NK-92 (cell line): ENCODE measurements around the gene FGF7.
"Not testable (repeated sequence)": the region's sequence is repeated elsewhere in the genome, so short reads cannot be mapped to it uniquely, and the experiment has no call there.

Experiments used
- DNase-seq: peaks from one replicate; lab custom pipeline; 2025; ENCODE audit not compliant: unreplicated experiment; lab: John Stamatoyannopoulos, UW

Gene FGF7

DNA sequence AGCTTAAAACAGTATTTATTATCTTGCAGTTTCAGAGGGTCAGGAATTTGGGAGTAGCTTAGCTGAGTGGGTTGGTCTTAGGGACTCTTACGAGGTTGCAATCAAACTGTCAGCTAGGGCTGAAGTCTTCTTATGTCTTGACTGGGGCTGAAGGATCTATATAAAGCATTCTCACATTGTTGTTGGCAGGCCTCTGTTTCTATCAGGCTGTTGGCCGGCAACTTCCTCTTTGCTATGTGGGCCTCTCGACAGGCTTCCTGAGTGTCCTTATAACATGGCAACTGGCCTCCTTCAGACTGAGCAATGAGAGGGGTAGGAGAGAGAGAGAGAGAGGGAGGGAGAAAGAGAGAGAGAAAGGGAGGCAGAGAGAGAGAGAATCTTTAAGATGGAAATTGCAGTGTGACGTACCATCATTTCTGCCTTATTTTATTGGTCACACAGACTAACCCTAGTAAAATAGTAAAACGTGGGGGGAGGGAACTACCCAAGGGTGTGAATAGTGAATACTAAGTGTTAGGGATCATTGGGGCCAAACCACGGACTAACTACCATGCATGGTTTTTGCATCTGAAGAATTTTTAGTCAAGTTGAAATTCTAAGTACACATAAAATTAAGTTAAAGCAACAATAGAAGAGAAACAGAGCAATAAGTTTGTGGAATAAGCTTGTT lies 16.1 kb downstream of the FGF7 start:
- no peak for DNase-seq

DNA sequence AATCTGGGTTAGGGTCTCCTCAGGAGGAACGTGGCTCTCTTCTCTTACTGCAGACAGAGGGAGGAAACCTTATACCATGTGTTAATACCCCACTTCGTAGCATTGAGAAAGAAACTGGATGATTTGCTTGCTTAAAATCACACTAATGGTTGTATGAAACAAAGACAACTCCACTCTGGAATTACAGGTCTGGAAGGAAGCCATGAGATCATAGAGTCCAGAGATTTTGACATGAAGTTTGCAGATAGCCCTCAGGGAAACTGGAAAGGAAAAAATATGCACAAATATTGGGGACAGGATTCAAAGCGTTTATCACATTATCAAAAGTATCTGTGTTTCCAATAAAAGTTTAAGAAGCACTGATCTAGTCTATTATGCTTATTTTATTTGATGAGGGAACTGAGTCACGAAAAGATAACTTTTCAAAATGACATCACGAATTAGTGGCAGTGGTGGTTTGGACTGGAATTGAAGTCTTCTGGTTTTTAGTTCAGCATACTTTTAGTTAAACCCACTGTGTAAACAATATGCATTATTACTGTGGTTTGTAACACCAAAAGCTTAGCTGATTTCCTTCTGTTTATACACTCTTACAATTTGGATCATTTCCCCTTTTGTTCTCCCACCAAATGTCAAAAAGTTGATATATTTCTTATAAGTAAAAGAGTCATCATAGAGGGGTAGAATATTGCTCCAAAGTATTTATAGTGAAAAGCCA lies 16.8 kb downstream of the FGF7 start:
- DNase-seq: no peak

DNA sequence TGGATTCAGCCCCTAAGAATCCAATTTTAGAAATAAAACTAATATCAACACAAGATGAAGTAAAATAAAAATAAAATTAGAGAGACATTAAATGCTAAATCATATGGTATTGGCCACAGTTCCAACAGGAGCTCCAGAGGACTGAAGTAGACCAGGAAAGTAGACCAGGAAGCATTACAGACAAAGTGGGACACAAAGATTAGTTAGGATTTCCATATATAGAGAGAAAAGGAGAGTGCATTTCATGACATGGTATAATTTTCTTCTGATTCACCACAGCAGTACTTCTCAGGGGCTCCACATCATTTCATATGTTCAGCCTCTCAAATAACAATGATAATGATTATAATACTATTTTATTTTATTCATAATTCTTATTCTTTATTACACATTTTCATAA lies 18.3 kb downstream of the FGF7 start:
- DNase-seq: no peak

DNA sequence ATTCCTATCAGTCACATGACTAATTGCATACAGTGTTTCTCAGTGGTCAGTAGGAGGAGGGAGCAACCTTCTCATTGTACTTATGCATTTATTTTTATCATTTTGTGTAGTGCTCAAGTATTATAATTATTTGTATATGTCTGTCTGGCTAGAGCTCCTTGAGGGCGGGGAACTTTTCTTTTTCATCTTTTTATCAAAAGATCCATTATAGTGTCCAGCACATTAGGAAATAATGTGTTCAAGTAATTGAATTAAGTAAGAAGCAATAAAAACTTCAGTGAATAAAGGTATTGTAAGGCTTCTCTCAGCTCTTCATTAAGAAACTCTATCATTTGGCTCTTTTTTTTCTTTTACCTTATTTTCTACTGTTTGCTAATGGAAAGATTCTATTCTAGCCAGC lies 18.8 kb downstream of the FGF7 start:
- no peak for DNase-seq

DNA sequence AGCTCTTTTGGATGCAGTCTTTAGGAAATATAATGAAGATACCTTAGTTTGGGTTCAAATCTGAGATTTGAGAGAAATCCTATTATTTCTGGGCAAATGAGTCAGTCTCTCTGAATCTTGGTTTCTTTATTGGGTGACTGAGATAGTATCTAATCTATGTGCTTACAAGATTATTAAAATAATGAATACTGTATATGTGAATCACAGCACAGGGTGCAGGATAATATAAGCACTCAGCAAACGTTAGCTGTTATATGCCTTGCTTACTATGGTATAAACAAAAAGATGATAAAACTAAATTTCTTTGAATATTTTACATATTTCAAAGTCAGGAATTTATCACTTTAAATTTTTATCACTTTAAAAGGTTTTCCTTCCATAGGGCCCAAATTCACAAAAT lies 29.6 kb downstream of the FGF7 start:
- no peak for DNase-seq

DNA sequence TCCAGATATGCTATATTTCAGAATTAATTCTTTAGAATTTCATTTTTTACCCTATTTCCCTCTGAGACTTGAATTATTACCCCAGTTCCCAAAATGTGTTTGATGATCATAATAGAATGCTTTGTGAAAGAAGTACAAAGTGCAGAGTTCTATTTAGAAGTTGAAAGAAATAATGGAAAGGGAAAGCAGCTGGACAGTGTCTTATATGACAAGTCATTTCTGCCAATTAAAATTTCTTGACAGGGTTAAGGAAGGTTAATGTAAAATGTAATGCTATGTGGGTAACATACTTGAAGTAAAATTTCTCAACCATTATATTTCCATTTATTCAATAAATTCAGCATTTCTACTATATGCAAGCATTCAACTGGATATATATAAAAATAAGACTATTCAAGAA lies 33.1 kb downstream of the FGF7 start:
- DNase-seq: no peak

DNA sequence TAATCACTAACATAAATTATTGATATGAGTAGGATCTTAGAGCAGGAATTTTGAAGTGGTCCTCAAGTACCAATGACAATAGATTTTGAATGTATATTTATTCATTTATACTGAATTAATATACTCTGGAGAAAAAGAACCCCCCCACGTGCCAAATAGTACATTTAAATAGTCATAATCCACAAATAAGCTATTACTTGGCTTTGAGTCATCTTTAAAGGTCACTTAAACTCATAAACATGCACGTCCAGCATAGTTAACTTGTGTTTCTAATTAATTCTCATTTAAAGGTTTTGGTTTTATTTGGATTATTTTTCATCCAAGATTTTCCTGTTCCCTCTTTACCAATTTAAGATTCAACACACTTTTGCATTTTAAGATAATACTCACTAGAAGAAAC lies 35.1 kb downstream of the FGF7 start:
- no peak for DNase-seq

DNA sequence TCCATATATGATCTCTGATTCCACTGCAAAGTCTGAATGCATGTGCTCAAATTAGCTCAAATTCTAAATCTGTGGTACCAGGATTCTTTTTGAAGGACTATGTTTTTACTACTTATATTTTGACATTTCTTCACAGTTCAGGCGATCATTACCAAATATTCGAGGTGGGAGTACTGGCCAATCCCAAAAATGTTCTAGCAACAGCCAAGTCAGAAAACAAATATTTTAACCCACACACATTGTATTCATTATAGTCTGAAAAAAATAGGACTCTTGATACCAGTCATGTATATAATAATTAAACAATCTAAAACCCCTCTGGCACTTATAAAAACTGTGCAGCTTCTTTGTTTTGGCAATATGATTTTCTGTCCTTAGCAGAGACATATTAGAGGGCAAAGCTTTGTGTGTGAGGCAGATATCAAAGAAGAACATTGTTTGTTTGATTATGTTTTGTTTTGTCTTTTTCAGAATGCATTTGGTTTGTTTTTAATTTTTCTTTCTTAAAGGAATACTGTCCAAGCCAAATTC lies 37.4 kb downstream of the FGF7 start:
- DNase-seq: no peak

DNA sequence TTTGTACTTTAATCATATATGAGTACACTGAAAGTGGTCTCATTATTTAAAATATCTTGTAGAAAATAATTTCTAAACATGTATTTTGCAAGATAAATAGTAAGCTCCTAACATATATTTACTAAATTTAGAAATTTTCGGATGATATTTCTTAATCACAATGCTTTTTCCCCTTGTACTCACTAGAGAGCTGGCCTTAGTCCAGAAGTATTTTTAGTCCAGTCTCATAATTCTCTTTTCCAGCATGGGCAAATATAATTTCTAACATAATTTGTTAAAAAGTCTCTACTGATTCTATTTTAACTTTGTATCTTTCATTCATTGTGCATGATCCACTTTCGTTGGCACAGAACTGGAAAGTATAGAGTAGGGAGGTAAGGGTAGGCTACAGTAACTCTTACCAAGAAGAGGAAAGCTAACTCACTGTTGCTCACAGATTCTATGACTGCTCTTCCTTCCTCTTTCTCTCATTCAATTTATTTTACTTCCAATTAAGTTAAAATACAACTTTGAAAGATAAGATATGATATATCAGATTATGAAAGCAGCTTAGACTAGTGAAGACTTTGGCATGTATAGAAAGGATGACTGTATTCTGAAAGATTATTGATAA lies 39.3 kb downstream of the FGF7 start:
- no peak for DNase-seq

DNA sequence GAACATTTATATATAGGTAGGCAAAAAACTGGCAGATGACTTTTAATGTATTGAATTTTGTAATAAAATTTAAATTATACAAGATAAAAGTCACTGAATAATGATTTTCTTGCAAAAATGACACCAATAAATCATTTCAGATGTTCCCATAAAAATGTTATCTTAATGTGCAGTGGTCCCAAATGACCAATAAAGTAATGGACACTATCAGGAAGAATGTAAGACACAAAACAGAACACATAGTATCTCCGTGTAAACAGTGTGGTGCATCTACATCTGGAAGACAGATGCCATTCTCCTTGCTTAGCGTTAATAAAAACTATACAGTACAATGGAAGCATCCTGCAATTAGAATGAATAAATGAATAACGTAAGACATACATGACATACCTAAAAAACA lies 41.5 kb downstream of the FGF7 start:
- no peak for DNase-seq

DNA sequence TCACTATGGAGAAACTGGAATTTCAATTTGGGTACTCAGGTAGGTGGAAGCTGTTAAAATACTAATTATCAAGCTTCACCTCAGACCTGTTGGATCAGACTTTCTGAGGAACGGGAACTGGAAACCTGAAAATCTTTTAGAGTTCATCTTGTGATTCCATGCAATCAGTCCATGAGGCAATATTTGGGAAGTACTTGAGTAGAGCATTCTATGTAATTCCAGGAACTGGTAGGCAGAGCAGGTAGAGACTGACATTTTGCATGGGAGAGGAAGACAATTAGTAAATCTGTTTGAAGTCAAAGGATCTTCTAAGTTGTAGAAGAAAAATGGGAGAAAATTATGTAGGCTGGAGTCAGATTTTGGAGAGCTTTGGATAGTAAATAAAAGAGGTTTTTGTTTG lies 43.1 kb downstream of the FGF7 start:
- no peak for DNase-seq

DNA sequence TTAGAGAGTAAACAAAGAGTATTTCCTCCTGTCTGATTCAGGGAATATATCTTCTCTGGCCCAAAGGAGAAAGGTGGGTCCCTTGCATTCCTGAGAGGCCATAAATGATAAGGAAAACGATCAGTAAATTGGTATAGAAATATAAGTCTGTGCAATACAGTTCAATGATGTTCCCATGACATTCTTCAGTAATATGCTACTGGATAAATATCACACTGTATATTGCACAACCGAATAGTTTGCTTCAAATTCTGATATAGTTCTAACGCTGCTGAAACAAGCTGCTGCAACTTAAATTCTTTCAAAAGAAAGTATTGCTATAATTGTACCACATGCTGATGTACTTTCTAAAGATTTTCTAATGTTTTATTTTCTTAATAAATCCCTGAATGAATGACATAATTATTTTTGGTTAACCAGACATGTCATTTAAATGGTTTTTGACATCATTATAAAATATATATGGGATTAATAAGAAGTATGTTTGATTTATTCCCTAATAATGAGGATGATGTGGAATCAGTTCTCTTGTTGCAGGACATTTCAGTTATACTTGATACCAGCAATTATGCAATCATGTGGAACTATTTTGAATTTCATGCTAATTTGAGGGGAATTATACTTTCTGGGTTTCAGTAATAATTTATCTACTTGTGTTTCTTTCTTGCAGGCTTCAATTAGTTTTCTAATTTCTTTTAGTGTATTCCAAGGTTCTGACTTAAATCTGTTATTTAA lies 44.9 kb downstream of the FGF7 start:
- DNase-seq: no peak

DNA sequence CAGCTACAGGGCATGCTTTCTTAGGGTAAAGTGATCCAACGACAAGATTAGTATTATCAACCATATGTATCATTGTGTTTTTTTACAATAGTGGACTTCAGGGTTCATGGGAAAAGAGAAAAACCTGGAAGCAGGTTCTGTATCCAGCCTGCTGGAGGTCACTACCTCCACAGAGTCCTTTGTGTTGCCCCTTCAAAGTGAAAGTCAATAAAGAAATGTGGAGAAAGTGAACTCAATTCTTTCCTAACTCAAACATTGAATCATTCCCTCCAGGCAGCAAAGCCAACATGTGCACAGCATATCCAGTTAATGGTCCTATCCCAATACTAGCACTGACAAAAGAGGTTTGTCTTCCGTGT lies 45.4 kb downstream of the FGF7 start:
- no peak for DNase-seq

DNA sequence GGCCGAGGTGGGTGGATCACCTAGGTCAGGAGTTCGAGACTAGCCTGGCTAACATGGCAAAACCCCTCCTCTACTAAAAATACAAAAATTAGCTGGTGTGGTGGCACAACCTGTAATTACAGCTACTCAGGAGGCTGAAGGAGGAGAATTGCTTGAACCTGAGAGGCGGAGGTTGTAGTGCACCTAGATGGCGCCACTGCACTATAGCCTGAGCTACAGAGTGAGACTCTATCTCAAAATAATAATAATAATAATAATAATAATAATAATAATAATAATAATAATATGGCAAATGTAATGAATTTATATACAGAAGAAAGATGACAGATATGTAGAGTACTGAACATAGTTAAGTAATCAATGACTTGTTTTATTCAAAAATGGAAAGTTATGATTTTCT lies 48.2 kb downstream of the FGF7 start:
- DNase-seq: not testable (repeated sequence)

DNA sequence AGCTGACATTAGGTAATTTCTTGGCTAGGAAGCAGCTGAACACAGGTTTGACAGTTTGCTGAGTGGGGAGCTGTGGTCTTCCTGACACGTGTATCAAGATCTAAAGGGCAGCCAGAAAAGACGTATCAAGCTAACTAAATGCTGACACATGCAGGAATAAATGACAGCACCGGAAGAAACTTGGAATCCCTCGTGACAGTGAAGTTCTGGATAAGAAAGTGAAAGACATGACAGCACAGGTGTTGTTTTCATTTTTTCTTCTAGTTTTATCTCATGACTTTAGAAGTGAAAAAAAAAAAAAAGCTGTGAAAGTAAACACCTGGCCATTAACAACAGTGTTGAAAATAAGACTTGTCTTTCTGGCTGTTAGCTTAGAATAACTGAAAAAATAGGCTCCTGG lies 48.7 kb downstream of the FGF7 start:
- no peak for DNase-seq

DNA sequence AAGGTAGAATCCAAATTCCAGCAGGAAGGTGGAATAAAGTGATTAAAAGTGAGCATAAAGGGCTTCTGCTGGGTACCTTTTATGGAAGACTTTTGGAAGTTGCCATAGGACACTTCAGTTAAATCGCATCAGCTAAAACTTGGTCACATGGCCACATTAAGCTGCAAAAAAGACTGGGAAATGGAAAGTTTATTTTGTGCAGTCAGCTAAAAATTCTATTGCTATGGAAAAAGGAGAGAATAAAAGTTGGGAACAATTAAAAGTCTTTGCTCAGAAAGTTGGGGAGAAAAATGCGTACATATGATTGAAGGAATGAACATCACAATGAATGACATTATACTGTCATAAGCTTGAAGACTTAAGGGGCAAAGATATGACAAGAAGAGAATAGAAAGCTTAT lies 49.3 kb downstream of the FGF7 start:
- no peak for DNase-seq

DNA sequence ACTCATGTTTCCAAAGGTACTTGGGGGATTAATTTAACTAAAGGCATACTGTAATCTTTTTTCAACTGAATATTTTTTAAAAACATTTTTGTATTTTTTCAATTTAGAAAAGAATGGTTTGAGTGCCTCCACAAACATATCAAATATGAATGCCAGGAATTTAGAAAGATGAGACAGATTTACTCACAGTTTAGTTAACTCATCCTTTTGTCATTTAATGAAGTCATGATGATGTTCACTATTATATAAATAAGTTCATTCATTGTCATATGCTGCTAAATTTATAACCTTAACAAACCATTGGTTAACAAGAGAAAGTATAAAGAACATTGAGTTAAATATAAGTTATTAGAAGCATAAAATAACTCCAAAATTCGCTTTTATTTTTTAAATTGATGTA lies 50.0 kb downstream of the FGF7 start:
- DNase-seq: no peak

DNA sequence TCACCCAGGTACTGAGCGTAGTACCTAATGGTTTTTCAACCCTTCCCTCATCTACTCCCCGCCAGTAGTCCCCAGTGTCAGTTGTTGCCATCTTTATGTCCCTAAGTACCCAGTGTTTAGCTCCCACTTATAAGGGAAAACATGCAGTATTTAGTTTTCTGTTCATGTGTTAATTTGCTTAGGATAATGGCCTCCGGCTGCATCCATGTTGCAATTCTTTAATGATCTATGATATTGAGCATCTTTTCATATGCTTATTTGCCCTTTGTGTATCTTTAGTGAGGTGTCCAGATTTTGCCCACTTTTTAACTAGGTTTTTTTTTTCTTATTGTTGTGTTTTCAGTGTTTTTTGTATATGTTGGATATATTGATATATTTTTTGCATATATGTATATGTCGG lies 55.0 kb downstream of the FGF7 start:
- DNase-seq: not testable (repeated sequence)

DNA sequence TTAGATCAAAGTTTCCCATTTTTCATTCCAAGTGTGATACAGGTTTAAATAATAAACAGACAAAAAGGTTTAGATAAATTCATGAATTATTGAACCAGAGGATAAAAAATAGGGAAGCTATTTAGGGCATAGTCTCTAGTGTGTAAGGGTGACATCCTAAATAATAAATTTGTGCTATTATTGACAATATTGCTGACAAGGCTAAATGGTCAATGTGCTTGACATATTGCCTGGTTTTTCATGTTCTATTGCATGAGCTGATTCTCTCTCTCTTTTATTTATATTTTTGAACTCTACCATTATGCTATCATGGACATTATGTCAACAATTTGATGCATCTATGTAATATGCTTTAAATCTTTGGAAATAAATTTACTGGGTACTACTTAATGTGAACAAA lies 55.9 kb downstream of the FGF7 start:
- not testable (repeated sequence) for DNase-seq

DNA sequence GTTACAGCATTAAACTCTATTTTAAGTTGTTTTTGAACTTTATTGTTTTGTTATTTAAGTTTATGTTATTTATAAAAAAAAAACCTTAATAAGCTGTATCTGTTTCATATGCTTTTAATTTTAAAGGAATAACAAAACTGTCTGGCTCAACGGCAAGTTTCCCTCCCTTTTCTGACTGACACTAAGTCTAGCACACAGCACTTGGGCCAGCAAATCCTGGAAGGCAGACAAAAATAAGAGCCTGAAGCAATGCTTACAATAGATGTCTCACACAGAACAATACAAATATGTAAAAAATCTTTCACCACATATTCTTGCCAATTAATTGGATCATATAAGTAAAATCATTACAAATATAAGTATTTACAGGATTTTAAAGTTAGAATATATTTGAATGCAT lies 62.4 kb downstream of the FGF7 start:
- not testable (repeated sequence) for DNase-seq

DNA sequence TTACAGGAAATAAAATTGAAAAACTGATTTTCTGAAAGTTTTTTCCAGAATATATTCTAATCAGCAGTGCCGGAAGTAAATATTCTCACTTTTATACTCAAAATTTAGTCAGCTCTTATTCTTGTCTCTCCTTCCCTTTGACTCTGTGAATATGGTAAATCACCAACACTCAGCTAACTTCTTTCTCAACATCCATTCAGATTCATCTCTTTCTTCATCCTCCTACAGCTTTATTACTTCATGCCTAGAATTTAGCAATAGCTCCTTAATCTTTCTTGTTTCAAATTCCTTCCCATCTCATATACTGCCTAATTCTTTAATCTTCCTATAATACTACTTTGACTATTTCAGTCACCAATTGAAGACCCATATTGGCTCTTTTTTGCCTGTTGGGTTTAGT lies 67.9 kb downstream of the FGF7 start:
- DNase-seq: no peak

DNA sequence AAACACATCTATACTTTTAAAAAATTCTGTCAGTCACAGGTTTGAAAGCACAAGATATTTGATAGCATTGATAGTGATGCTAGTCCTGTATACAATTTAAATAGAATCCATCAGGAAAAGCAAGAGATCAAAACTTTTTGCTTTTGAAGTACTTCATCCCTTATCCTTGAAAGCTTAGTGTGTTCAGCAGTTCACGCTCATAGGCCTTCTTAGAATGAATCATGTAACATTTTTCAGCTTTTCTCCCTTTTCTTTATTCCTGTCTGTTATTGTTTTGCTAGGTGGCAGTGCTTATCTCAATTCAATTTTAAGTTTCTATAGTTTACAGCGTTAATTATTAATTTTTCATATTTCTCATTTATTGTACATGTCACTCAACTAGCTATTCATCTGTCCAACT lies 69.1 kb downstream of the FGF7 start:
- DNase-seq: no peak
